T1000 (cell line): Measurements from ENCODE around the gene TMED5.
"Not testable (repeated sequence)": the region's sequence is repeated elsewhere in the genome, so short reads cannot be mapped to it uniquely, and the experiment has no call there.

Experiments
- DNase-seq: peaks from one replicate; lab custom pipeline; 2025; ENCODE audit warnings: mixed read lengths; lab: John Stamatoyannopoulos, UW

Gene TMED5

DNA sequence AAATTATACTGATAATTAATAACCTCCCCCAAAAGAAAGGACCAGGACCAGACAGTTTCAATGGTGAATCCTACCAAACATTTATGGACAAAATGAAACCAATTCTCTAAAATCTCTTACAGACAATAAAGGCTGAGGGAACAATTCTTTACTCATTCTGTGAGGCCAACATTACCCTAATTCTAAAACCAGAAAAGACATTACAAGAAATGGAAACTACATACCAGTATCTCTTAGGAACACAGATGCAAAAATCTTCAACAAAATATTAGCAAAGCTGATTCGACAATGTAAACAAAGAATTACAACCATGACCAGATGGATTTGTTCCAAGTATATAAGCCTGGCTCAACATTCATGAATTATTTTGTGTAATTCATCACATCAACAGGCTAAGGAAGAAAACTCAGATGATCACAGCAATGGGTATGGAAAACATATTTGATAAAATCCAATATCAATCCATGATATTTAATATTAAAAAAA, 8.6 kb downstream of the TMED5 start:
- no peak for DNase-seq

DNA sequence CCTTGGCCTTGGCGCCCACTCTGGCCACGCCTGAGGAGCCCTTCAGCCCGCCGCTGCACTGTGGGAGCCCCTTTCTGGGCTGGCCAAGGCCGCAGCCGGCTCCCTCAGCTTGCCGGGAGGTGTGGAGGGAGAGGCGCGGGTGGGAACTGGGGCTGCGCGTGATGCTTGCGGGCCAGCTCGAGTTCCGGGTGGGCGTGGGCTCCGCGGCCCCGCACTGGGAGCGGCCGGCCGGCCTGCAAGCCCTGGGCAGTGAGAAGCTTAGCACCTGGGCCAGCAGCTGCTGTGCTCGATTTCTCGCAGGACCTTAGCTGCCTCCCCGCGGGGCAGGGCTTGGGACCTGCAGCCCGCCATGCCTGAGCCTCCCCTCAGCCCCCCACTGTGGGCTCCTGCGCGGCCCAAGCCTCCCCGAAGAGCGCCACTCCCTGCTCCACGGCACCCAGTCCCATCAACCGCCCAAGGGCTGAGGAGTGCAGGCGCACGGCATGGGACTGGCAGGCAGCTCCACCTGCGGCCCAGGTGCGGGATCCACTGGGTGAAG, 10.0 kb downstream of the TMED5 start:
- DNase-seq: not testable (repeated sequence)

DNA sequence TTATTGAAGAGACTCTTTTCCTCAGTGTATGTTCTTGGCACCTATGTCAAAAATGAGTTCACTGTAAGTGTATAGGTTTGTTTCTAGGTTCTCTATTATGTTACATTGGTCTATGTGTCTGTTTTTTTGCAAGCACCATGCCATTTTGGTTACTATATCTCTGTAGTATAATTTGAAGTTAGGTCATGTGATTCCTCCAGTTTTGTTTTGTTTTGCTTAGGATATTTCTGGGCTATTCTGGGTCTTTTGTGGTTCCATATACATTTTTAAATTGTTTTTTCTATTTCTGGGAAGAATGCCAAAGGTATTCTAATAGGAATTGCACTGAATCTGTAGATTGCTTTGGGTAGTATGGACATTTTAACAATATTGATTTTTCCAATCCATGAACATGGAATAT, 13.2 kb downstream of the TMED5 start:
- no peak for DNase-seq

DNA sequence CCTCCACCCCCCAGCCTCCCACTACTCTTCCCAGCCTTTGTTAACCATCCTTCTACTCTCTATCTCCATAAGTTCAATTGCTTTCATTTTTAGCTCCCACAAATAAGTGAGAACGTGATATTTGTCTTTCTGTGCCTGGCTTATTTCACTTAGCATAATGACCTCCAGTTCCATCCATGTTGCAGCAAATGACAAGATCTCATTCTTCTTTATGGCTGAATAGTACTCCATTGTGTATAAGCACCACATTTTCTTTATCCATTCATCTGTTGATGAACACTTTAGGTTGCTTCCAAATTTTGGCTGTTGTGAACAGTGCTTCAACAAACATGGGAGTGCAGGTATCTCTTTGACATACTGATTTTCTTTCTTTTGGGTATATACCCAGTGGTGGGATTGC, 14.3 kb downstream of the TMED5 start:
- not testable (repeated sequence) for DNase-seq

DNA sequence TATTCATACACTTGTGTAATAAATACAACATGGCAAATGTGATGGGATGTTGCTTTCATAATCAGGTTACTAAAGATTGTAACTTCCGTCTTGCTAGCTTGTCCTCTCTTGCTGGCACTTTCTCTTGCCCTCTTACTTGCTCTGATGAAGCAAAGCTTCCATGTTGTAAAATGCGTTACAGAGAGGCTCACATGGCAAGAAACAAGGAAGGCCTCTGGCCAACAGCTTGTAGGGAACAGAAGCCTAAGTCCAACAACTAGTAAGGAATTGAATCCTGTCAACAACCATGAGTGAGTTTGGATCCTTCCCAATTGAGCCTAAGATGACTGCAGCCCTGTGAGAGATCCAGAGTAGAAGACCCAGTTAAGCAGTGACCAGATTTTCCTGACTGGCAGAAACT, 15.4 kb downstream of the TMED5 start:
- DNase-seq: no peak

DNA sequence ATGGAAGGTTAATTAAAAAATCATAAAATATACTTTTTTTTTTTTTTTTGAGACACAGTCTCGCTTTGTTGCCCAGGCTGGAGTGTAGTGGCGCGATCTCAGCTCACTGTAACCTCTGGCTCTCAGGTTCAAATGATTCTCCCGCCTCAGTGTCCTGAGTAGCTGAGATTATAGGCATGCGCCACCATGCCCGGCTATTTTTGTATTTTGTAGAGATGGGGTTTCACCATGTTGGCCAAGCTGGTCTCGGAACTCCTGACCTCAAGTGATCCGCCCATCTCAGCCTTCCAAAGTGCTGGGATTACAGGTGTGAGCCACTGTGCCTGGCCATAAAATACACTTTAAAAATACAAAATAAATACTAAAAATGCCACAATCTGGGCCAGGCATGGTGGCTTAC, 16.9 kb downstream of the TMED5 start:
- DNase-seq: not testable (repeated sequence)

DNA sequence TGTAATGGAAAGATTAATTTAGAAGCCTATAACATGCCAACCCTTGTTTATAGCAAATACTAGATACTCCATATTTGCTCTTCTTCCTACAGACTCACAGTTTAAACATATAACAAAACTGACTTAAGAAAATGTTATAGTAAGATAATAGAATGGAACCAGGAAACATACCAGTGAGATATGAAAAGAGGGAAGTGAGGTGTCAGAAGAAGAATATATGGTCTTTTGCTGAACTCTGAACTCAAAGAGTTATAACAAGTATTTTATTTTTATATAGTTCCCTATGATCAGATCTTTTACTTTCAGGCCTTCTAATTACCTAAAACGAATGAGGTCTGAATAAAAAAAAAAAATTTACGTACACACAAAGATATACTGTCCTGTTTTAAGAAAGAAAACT, 20.9 kb downstream of the TMED5 start:
- no peak for DNase-seq

DNA sequence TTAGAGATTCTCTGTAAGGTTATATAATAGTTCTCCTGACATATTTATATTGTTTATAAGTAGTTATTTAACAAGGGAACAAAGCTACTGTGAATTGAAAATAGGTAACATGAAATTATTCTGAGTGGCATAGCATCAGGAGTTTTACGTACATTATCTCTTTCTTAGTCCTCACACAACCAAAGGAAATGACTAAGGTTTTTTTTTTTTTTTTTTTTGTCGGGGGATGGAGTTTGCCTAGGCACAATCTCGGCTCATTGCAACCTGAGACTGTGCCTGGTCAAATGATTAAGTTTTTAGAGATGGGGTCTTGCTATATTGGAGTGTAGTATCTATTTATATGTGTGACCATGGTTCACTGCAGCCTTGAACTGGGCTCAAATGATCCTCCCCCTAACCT, 24.9 kb downstream of the TMED5 start:
- DNase-seq: no peak

DNA sequence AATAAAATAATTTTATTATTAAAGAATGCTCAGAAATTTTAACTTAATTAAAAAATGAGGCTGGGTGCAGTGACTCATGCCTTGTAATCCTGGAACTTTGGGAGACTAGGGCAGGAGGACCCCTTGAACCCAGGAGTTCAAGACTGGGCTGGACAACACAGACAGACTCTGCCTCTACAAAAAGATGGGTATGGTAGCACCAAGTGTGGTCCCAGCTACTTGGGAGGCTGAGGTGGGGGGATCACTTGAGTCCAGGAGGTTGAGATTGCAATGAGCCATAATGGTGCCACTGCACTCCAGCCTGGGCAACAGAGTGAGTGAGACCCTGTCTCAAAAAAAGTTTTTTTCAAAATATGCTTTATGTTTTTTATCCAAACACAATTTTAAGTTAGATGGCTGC, 25.3 kb downstream of the TMED5 start:
- no peak for DNase-seq

DNA sequence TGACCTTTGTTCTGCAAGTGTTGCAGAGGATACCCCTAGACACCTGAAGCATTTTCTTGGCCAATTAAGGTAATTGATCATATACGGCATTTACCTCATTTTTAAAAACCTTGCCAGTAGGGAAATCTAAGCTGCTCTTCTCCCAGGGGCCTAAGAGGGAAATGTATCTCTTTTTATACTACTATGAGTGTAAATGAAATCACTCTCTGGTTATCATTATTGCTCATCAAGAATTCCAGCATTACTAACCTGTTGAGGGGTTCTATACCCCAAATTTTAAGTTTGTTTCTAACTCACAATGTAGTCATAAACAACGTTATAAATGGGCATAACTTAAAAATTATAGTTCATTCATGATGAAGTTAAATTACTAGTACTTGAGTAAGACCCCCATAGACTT, 27.4 kb downstream of the TMED5 start:
- no peak for DNase-seq

DNA sequence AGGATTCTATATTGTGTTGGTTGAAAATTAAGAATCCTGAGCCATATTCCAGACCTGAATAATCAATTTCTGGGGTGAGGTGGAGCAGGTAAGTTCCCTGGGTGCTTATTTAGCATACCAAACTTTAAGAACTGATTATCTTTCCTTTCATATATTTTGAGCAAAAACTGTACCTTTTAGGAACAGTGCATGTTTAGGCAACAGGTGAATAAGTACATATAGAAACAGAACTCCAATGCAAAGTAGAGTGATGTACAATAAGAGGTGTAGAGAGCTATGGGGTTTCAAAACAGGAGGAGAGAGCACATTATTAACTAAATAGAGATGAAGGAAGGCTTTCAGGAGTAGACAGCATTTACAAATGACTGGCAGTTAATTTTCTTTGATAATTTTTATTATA, 28.7 kb downstream of the TMED5 start:
- DNase-seq: no peak

DNA sequence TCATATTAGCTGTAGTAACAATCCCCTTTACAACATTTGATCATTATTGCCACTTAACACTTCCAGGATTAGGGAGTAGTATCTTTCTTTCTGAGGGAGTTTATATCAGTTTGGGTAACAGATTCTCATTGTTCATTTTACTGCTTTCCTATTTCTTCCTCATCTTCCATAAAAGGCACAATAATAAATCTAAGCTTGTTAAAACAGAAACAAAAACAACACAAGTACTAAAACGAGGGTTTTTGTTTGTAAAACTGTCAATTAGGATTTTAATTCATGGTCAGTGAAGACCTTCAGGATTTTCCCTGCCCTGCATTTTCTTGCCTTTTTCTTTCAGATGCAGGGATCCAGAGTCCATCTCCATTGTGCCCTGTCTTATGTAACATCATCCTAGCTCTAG, 29.5 kb downstream of the TMED5 start:
- no peak for DNase-seq

DNA sequence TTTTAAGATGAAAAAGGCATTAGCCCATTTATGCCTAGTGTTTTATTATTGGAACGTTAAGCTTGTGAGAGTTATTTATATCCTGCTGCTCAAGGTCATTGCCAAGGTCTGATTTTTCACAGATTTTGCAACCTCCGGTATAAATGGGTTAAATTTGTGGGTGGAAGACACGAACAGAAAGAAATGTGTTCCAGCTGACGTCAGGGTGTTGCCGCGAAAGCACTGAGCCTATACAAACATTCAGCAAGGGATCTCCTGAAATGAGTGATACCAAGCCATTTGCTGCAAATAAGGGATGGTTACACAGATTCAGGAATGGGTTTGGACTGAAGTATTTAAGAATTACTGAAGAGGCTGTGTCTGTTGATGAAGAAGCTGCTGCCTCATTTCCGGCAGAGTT, 32.2 kb downstream of the TMED5 start:
- DNase-seq: no peak

DNA sequence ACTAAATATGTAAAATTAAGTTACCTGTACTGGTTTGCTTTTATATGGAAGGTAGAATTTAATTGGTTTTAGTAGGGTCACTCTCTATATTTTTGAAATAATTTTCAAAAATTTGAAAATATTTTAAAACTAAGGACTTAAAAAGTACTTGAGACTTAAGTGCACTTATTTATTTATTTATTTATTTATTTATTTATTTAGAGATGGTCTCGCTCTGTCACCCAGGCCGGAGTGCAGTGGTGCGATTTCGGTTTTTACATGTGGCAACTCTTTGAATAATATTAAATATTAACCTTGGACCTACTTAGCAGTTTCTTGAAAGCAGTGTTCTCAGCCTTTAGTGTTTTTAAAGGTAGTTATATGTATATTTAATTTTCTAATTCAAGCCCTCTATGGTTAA, 36.4 kb downstream of the TMED5 start:
- DNase-seq: no peak

DNA sequence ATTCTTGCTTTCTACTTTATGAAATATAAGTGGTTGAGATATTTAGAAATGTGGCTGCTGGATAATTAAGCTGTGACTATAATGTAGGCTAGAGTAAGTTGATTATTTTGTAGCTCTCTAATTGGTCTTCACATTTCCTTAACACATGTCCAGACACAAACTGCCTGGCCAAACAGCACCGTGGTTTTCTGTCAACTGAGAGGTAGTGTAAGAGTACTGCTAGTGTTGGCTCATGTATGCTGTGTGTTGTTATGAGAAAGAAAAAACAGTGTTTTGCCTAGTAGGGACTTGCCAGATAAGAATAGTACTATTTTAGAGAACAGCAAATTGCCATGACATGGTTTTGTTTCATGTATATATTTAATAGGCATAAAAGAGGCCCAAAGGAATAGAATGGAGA, 37.1 kb downstream of the TMED5 start:
- DNase-seq: no peak

DNA sequence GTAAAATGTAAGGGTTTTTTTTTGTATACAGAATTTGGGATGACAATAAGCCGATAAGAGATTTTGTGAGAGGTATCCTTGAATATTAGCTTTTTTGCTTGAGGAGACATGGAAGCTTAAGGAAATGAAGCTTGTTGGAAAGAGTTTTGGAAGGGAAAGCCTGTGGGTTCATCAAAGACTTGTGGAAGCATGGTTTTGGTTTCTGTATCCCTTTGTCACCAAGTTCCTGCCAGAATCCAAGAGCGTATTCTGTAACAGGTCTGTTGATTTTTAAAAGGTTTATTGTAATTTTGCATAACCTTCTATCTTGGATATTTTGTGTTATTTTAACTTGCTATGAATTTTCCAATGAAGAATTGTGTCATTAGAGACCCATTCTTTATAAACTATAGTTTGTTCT, 38.1 kb downstream of the TMED5 start:
- no peak for DNase-seq

DNA sequence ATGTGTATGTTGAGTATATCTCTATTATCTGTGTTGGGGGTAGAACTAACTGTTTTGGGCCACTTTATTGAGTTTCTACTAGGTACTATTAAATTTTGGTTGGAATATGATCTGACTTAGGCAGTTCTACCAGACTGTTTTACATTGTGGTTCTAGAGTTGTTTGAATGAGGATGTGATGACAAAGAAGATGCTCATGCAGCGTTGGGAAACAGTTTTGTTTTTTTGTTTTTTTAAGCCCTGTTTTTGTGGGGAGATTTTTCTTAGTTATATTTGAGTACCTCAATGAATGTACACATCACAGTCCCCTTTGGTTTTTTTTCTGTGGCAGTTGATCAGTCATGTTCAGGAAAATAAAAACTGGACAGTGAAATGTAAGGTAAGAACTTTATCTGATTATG, 40.1 kb downstream of the TMED5 start:
- DNase-seq: no peak

DNA sequence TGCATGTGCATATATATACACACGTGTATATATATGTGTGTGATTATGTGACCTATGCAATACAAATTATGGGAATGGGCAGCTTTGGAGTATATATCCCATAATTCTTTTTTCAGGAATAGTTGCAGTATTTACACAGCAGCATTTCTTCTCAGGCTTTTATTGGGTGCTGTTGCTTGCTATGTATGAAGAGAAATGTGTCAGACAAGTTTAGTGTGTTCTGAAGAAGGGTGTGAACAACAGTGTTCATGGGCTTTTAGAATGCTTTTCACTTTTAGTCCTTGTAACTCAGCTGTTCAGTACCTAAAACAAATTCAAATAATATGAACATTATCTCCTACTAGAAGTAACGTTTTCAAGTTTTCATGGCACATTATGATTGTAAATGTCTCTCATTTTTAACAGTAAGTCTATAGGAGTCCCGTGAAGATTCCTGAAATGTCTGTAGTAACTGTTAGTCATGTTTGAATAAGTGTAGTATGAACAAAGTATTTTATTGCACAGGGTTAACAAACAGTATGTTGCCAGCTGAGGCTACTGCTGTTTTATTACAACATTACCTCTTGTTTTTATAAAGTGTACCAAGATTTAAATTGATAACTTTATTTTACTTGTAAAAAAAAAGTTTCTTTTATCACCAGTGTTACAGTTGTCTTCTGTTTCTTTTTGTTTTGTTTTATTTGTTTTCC, 42.5 kb downstream of the TMED5 start:
- no peak for DNase-seq

DNA sequence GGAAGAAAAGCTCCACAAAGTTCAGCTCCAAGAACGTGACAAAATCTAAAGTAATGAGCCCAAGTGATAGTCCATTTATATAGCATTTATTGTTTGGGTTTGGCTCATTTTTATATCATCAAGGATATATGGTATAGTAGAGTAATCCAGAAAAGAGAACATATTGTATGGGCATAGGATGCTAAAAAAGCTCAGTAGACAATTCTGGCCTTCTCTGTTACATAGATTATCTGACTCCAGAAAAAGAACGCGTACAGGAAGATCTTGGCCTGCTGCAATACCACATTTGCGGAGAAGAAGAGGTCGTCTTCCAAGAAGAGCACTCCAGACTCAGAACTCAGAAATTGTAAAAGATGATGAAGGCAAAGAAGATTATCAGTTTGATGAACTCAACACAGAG, 43.8 kb downstream of the TMED5 start:
- no peak for DNase-seq

DNA sequence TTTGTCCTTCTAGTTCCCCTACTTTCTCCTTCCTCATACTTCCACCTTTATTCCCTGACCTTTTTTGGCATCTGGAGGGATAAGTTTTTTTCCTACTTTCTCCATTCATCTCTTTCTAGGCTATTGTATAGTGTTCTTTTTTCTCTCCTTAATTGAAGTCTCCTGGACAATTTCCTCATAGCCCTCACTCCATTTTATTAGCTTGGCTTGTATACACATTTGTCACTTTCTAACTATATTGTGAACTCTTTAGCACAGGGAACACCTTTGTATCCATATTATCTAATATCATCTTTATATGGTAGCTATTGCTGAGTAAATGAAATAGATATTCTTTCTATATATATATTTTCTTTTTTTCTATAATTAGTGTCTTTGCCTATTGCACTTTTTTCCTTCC, 47.6 kb downstream of the TMED5 start:
- no peak for DNase-seq

DNA sequence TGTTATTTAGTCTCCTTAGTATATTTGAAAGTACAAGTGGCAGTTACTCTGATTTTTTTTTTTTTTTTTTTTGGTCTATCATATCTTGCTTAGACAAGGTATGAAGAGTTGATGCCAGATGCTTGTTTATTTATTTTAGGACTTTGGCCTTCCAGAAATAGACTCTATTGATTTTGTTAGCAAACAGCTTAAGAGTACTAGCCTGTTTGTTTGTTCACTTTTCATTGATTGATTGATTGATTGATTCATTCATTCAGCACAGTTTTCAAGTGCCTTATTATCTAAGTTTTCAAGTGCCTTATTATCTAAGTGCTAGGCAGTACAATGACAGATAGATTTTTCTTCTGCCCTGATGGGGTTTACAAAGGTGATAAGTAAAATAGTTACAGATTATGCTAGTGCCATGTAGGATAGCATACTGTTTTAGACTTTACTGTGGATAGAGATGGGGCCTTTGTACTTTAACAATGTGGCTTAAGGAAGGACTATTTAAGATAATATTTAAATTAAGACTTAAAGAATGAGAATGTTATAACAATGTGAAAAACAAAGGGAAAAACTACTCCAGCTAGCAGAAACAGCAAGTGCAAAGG, 50.6 kb downstream of the TMED5 start:
- DNase-seq: no peak

DNA sequence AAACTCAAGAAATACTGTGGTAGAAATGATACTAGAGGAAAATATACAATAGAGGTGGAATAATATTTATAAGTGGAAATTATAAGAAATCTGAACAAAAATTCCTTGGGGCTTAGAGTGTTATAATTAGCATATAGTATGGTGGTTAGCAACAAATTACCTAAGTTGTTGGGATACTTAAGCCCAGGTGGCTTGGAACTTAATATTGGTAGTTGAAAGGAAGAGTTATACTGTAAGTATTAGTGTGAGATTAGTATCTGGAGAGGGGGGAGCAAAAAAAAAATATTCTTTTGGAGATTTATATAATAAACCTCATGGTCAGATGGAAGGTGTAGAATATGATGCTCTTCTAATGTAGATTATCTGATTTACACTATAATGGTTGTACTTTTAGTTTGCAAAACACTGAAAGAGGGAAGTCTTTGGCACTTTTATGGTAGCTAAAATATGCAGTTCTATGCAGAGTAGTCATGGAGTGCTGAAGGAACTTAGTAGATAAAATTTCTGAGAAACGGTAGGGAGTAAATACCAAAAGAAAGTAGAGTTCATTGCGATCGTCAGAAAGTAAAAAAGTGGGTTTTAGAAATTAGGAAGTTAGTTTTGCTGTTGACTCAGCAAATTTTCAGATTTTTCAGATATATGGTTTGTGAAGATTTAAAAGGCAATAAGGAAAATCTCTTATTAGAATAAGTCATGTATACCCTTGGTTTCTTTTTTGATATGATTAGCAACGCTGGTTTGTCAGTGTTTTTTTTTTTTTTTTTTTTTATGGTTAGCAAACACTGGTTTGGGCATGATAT, 55.5 kb downstream of the TMED5 start:
- no peak for DNase-seq

DNA sequence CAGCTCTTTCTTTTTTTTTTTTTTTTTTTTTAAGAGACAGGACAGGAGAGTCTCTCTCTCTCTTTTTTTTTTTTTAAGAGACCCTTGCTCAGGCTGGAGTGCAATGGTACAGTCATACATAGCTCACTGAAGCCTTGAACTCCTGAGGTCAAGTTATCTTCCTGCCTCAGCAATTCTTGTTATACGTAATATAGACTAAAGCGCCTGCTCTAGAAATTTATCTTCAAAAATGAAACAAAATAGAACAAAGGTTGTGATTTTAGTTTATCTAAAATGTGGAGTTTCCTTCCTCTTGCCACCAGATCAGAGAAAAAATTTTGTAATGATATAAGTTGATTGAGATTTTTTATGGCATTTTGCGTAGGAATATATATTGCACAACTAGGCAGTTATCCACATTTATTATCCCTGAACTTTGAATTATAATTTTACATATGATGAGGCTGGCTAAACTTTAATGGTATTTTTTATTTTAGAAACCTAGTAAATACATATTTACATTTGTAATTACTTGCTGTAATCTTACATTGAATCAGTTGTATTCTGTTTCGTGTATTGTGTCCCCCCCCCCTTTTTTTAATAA, 56.9 kb downstream of the TMED5 start:
- DNase-seq: no peak
